Gastroesophageal sphincter (tissue), 3 donors: ENCODE results near the gene DNAJB1.

Experiments used
- EP300 ChIP-seq: sonication (generic); formaldehyde crosslinking; IDR thresholded peaks from one replicate; pipeline ENCODE4 v1.6.1; 2017; ENCODE audit warnings: antibody characterized with exemption, mild to moderate bottlenecking
- POLR2A ChIP-seq, 2 donors: fragments of 450-650 bp; IDR thresholded peaks; one replicate each; pipeline ENCODE4 v1.6.1; 2017; ENCODE audit warnings: antibody characterized with exemption in 2 of 2, mild to moderate bottlenecking in 2 of 2, moderate library complexity in 1 of 2
- POLR2AphosphoS5 ChIP-seq: sonication (generic); formaldehyde crosslinking; IDR thresholded peaks from one replicate; pipeline ENCODE4 v1.6.1; 2017; ENCODE audit warnings: antibody characterized with exemption
- TF ChIP-seq, protein P1 (sequence below), 4 experiments: fragments of 200-600 bp in 2 of 4; fragments of 450-650 bp in 2 of 4; sonication (generic) in 1 of 4; IDR thresholded peaks; one replicate each; pipeline ENCODE4 v1.5.1; 2017 to 2019; ENCODE audit warnings: antibody characterized with exemption in 4 of 4, mild to moderate bottlenecking in 2 of 4, moderate library complexity in 2 of 4

DNA sequence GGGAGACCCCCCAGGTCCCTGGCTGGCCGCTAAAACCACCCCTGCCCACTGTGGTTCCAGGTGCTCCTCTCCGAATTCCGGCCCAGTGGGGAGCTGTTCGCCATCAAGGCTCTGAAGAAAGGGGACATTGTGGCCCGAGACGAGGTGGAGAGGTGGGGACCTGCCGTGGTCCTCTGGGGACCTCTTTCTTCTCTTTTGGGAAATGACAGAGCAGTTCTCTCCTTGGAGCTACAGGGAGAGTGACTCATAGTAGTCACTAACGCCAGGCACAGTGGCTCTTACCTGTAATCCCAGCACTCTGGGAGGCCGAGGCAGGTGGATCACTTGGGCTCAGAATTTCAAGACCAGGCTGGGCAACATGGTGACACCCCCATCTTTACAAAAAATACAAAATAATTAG is 50.4 kb downstream of the DNAJB1 start:
- TF ChIP-seq POLR2A (IDR thresholded peaks at IDR 0.05) (no peak), EP300 (no peak), POLR2AphosphoS5 (no peak)
- TF ChIP-seq, protein P1, sequence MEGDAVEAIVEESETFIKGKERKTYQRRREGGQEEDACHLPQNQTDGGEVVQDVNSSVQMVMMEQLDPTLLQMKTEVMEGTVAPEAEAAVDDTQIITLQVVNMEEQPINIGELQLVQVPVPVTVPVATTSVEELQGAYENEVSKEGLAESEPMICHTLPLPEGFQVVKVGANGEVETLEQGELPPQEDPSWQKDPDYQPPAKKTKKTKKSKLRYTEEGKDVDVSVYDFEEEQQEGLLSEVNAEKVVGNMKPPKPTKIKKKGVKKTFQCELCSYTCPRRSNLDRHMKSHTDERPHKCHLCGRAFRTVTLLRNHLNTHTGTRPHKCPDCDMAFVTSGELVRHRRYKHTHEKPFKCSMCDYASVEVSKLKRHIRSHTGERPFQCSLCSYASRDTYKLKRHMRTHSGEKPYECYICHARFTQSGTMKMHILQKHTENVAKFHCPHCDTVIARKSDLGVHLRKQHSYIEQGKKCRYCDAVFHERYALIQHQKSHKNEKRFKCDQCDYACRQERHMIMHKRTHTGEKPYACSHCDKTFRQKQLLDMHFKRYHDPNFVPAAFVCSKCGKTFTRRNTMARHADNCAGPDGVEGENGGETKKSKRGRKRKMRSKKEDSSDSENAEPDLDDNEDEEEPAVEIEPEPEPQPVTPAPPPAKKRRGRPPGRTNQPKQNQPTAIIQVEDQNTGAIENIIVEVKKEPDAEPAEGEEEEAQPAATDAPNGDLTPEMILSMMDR (IDR thresholded peaks at IDR 0.05) = no peak
